RCC 7860 (cell line): Measurements from ENCODE around the gene DHX9.
"Not testable (repeated sequence)": the region's sequence is repeated elsewhere in the genome, so short reads cannot be mapped to it uniquely, and the experiment has no call there.

ENCODE experiments used
- DNase-seq: peaks from one replicate; pipeline ENCODE4 v3.0.0-alpha.2; 2015; ENCODE audit warnings: low spot score
- FAIRE-seq: peaks from 2 replicates; lab custom pipeline; 2012; peaks lifted over from hg19 to GRCh38; lab: Jason Lieb, UNC

Gene DHX9

DNA sequence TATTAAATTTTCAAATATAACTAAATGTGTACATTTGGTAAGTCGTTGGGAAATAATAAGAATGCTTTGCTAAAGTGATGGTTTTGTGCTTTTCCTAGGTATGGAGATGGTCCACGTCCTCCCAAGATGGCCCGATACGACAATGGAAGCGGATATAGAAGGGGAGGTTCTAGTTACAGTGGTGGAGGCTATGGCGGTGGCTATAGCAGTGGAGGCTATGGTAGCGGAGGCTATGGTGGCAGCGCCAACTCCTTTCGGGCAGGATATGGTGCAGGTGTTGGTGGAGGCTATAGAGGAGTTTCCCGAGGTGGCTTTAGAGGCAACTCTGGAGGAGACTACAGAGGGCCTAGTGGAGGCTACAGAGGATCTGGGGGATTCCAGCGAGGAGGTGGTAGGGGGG, 47.8 kb downstream of the DHX9 start:
- DNase-seq: no peak
- FAIRE-seq: no peak

DNA sequence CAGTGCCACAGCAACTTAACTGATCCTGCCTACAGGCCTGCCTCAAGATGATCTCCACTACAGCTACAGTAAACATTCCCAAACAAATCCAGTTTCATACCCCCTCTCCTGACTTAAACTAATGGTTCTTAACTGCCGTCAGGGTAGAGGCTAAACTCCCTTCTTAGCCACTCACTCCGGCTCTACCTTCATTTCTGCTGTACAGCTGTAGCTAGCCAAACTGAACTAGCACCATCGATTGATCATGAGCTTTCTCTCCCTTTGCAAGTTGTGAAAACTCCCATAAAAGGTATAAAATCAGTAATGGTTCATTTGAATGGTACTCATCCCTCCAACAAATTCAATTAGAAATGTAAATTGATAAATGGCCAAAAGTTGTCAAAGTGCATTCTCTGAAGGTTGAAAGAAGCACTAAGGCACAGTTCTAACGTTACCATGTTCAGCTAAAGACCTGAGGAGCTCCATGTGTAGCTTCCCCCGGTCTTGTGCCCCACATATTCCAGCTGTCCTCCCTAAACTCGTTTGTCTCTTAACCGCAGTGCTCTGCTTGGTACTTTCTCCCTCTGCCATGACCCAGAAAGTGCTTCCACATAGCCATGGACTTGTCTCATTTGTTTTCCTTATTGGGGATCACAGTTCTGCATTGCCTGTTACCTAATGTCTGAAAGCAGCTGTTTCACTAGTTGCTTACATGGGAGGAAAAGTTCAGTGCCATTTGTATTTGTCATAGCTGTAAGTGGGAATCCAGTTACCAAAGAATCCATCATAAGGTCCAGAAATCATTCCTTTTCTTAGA, 49.8 kb downstream of the DHX9 start:
- DNase-seq (no peak), FAIRE-seq (no peak)

DNA sequence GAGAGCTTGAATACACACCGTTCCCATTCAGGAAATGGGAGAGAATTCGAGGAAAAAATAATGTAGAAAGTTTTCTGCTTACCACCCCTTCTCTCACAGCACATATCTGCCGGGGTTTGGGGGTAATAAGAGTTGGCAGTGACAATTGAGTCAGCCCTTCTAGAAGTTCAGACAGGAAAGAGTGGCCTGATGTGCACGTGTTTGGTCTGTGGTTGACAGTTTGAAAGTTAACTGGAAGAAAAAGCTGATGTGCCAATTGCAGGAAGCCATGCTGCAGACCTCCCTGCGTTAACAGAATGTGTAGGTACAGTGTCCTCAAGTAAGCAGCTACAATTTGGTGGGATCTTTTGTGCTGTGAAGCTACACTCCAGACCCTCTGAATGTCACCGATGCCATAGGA, 50.9 kb downstream of the DHX9 start:
- no peak for FAIRE-seq
- DNase-seq: no peak

DNA sequence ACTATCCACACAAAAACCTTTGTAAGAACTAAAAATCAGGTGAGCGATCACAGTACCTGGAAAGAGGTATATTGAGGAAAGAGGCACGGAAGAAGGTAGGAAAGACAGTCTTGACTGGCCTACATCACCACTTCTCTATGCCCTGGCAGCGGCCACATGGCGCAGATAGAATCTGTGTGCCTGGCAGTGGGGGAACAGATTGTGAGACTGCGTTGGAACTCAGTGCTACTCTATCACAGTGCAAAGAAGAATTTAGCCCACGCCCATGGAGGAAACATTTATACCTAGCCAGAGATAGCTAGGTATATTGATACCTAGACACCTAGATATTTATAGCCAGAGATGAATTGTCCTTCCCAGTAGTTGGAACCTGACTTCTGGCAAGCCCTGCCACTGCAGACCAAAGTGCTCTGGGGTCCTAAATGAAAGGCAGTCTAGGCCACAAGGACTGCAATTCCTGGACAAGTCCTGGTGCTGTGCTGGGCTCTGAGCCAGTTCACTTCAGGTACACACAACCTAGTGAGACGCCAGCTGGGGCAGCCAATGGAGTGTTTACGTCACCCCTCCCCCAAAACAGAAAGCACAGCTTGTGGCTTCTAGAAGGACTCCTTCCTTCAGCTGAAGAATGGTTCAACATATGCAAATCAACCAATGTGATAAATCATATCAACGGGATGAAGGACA, 51.9 kb downstream of the DHX9 start:
- FAIRE-seq: no peak
- DNase-seq: no peak

DNA sequence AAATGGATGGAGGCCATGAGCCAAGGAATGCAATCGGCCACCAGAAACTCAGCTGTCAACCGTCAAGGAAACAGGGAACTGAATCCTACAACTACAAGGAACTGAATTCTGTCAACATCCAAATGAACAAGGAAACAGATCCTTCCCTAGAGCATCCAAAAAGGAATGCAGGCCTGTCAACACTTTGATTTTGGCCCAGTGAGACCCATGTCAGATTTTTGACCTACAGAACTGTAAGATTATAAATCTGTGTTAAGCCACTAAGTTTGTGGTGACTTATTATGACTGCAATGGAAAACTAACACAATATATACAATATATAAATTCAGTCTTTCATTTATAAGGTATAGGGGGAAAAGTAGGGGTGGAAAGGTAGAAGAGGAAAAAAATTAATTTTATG, 58.5 kb downstream of the DHX9 start:
- DNase-seq (no peak), FAIRE-seq (no peak)

DNA sequence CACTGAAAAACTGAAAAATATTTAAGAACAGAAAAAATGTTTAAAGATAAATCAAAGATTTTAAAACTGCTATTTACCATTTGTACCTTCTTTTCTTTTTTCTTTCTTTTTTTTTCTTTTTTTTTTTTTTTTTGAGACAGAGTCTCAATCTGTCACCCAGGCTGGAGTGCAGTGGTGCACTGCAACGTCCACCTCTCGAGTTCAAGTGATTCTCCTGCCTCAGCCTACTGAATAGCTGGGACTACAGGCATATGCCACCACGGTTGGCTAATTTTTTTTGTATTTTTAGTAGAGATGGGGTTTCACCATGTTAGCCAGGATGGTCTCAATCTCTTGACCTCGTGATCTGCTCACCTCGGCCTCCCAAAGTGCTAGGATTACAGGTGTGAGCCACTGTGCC, 62.8 kb downstream of the DHX9 start:
- DNase-seq, FAIRE-seq: not testable (repeated sequence)

DNA sequence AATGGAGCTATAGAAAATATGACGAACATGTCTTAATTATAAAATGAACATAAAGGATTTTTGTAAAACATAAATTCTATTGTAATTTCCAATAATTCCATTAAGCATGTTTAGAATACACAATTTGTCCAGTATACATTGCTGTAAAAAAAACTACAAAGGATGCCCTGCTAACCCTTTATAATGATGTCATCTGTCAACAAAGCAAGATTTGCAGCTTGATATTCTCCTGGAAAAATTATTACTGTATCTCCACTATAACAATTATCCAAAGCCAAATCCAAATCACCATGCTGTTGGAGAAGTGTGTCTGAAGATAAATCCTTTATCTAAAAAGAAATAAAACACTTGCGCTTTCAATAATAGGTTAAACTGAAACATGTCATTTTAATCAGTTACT, 66.2 kb downstream of the DHX9 start:
- no peak for FAIRE-seq
- DNase-seq: no peak

DNA sequence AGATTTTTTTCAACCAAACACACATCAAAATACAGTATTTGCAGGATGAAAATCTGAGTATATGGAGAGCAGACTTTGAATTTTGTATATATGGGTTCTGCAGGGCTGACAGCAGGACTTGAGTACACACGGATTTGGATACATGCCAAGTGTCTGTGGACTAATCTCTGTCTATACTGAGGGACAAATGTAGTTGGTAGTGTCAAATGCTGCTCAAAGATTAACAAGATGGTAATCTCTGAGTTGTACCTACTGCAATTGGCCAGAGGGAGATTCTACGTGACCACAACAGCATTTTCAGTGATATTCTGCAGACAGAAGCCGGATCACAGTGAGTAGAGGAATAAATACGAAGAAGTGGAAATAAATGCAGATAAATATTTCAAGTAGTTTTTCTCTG, 70.4 kb downstream of the DHX9 start:
- DNase-seq (no peak), FAIRE-seq (no peak)

DNA sequence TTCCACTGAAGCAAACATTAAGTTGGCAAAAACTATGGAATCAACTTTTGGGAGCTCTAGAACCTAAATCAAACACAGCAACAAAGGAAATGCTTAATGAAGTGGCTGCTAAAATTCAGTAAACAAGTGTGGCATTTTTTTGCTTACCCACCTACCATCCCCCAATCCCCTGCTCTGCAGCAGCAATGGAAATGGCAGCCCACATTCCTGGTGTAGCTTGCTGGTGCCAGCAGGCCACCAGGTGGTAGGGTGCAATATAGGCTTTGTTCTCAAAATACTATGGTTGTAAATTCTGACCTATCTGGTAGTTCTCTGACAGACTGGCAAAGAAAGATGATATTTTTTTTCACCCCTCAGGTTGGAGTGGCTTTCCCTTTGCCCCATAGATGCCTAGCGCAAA, 71.0 kb downstream of the DHX9 start:
- DNase-seq (no peak), FAIRE-seq (no peak)

DNA sequence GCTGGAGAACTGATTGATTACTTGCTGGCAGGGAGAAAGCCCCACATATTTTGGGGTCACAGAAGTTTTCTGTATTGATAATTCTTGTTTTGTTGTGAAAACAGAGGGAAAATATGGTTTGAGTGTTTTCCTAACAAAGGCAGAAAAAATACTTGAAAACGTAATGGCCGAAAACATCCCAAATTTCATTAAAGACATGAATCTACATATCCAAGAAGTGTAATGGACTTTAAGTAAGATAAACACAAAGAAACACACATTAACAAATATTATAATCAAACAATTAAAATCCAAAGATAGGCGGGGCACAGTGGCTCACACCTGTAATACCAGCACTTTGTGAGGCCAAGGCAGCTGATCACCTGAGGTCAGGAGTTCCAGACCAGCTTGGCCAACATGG, 74.3 kb downstream of the DHX9 start:
- FAIRE-seq (no peak), DNase-seq (no peak)

DNA sequence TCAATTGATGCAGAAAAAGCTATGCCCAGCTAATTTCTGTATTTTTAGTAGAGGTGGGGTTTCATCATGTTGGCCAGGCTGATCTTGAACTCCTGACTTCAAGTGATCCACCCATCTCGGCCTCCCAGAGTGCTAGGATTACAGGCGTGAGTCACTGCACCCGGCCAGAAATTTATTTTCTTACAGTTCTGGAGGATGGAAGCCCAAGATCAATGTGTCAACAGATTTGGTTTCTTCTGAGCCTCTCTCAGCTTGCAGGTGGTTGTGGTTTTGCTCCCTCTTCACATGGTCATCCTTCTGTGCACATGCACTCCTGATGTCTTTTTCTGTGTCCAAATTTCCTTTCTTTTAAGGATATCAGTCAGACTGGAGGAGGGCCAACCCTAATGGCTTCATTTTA, 78.2 kb downstream of the DHX9 start:
- DNase-seq (no peak), FAIRE-seq (no peak)

DNA sequence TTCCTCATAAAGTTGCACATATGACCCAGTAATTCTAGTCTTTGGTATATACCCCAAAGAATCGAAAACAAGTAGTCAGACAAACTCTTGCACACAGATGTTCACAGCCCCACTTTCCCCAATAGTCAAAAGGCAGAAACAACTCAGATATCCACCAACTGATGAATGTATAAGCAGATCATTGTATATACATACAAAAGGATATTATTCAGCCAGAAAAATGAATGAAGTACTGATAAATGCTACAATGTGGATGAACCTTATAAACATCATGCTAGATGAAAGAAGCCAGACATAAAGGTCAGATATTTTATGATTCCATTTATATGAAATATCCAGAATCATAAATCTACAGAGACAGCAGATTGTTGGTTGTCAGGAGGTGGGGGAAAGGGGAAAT, 86.5 kb downstream of the DHX9 start:
- FAIRE-seq (no peak), DNase-seq (no peak)

DNA sequence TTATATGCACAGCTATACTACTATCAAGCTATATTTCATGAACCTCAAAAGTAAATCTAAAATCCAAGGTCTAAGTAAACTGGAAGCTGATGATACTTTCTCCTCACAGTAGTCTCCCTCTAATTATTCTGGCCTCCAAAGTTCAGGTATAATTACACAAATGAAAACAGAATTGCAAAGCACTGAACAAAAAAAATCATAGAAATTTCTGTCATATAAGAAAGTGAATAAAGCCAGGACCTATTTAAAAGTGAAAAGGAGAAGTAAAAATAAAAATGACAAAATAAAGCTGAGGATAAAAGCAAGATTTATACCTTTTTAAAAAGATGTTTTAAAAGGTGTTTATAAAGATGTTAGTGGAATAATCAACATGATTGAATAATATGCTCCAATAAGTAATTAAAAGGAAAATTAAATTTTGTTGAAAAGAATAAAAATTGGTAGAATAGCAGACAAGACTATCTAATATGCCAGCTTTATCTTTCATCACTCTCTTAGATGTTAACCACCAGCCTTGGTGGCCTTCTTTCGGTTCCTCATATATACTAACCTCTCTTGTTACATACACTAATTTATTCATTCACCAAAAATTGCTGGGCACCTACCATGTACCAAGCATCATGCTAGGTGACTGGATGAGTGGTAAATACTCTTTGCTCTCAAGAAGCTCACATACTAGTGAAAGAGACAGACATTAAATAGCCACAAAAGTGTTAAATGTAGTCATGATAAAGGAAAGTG, 88.7 kb downstream of the DHX9 start:
- FAIRE-seq (no peak), DNase-seq (no peak)

DNA sequence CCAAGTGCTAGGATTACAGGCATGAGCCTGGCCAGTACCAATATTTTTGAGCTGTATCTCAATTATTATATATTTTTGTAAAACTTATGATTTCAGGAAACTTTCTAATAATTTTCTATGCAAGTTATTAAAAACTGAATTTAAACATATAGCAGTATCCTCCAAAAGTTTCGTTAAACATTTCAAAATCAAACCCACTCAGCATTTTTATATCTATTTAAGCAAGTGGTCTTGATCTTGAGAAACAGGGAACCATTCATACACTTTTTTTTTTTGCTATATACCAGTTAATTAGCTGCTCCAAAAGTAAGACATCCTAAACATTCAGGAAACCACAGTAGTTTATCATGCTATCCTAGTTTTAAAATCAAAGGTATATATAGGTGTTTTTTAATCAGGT, 91.8 kb downstream of the DHX9 start:
- no peak for DNase-seq
- FAIRE-seq: no peak

DNA sequence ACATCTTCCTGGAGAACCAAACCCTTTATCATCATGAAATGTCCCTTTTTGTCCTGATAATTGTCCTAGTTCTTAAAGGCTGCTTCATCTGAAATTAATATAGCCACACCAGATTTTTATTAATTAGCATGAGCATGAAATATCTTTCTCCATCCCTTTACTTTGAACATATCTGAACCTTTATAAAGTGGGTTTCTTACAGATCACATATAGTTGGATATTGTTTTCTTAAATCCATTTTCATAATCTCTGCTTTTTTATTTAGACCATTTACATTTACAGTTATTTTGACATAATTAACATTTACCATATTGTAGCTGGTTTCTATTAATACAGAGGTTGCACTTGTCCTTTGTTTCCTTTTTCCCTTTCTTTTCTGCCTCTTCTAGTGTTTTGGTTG, 96.6 kb downstream of the DHX9 start:
- no peak for DNase-seq
- FAIRE-seq: no peak
